T-helper 1 cell treated with Interleukin-12 subunit alpha and Interleukin-12 subunit beta and Interleukin-4 antibody, amounts not matched to agents 30 ng/mL and 1 ng/mL, for 36 hours (primary cell): ENCODE measurements around the gene GATM. TPM values are rescaled to one million over a fixed set of nuclear protein-coding genes. Genes with fewer than 3 reads are reported as not detected.

Source experiments
- intact Hi-C: fragments of 100-400 bp; cut with micrococcal nuclease; formaldehyde crosslinking; loops from one replicate; pipeline ENCODE4 v1.15.1; 2024
- total RNA-seq: library from RNA; stranded (reverse); gene quantifications from 2 replicates; pipeline ENCODE4 v1.2.3, GENCODE V29; 2022

Gene GATM
- total RNA-seq, result 1.3 and 1.6 TPM in 2 replicates

GRCh38 chr15:45378149-45378912, at the start of gene GATM:
TSS of gene GATM (minus strand) at chr15:45378544. CDS start at chr15:45378453, 91 bp downstream.
- intact Hi-C loops, result loop anchor here (1.0 kb wide), 1 partner anchor 24 kb away; a partner anchor contains a TSS

GRCh38 chr15:45427085-45427484, 48.7 kb upstream of the GATM start:
- intact Hi-C loops, result no loop called here

- intact Hi-C loops, result no loop called here
Measured at GRCh38 chr15:45425135-45425534, 46.8 kb upstream of the GATM start.

GRCh38 chr15:45424429-45424828, 46.1 kb upstream of the GATM start:
- intact Hi-C loops, result no loop called here

- intact Hi-C loops, result no loop called here
Measured at GRCh38 chr15:45417303-45417950, 39.1 kb upstream of the GATM start.

GRCh38 chr15:45414215-45414885, 36.0 kb upstream of the GATM start:
- intact Hi-C loops, result no loop called here

- intact Hi-C loops, result no loop called here
Measured at GRCh38 chr15:45409596-45409995, 31.3 kb upstream of the GATM start.

GRCh38 chr15:45407786-45408185, 29.4 kb upstream of the GATM start:
- intact Hi-C loops, result no loop called here

- intact Hi-C loops, result loop anchor here (1.0 to 5.0 kb wide), 8 partner anchors 25 to 1116 kb away; partner anchors contain the start of genes BLOC1S6, EIF3J, GATM and GOLM2
Measured at GRCh38 chr15:45402955-45403877, 24.9 kb upstream of the GATM start.

- intact Hi-C loops, result loop anchor here (1.0 to 5.0 kb wide), 6 partner anchors 24 to 1115 kb away; partner anchors contain the start of genes EIF3J, GATM and GOLM2
Measured at GRCh38 chr15:45402162-45402954, 24.0 kb upstream of the GATM start.

- intact Hi-C loops, result loop anchor here (1.0 to 5.0 kb wide), 6 partner anchors 23 to 1114 kb away; partner anchors contain the start of genes EIF3J, GATM and GOLM2
Measured at GRCh38 chr15:45401665-45402161, 23.4 kb upstream of the GATM start.

- intact Hi-C loops, result loop anchor here (1.0 to 5.0 kb wide), 7 partner anchors 92 to 1112 kb away; partner anchors contain the start of genes EIF3J and GOLM2
Measured at GRCh38 chr15:45399381-45400212, 21.3 kb upstream of the GATM start.

- intact Hi-C loops, result loop anchor here (5.0 kb wide), 1 partner anchor 495 kb away; no protein-coding TSS in a partner anchor
Measured at GRCh38 chr15:45397116-45397665, 18.8 kb upstream of the GATM start.

- intact Hi-C loops, result loop anchor here (5.0 kb wide), 1 partner anchor 494 kb away; no protein-coding TSS in a partner anchor
Measured at GRCh38 chr15:45395943-45396342, 17.6 kb upstream of the GATM start.

GRCh38 chr15:45394681-45395080, 16.3 kb upstream of the GATM start:
- intact Hi-C loops, result loop anchor here (5.0 kb wide), 1 partner anchor 492 kb away; no protein-coding TSS in a partner anchor

GRCh38 chr15:45393851-45394250, 15.5 kb upstream of the GATM start:
- intact Hi-C loops, result no loop called here

GRCh38 chr15:45392584-45392855, 14.2 kb upstream of the GATM start:
- intact Hi-C loops, result no loop called here
